Stimulated activated CD8-positive, alpha-beta memory T cell treated with anti-CD3 and anti-CD28 coated beads, Interleukin-15, amount 100 ng/mL, for 1 hour (primary cell): ENCODE data around the gene KDF1.
"Not testable (repeated sequence)": the region's sequence is repeated elsewhere in the genome, so short reads cannot be mapped to it uniquely, and the experiment has no call there.

Experiments
- DNase-seq: peaks from one replicate; pipeline ENCODE4 v3.0.0-alpha.2; 2020; ENCODE audit warnings: low read depth

KDF1 gene

GRCh38 chr1:26994020-26994786 is 33.9 kb upstream of the KDF1 start:
- no peak for DNase-seq

- peak; percentile 31 for DNase-seq
These were observed 33.2 kb upstream of the KDF1 start, which contains the start of gene TRNP1 for GRCh38 chr1:26993237-26994019. Gene TRNP1 (plus strand): TSS chr1:26993692. CDS start chr1:26993787, 95 bp downstream.

- no peak for DNase-seq
These were observed 31.2 kb upstream of the KDF1 start for GRCh38 chr1:26991310-26992116.

DNA sequence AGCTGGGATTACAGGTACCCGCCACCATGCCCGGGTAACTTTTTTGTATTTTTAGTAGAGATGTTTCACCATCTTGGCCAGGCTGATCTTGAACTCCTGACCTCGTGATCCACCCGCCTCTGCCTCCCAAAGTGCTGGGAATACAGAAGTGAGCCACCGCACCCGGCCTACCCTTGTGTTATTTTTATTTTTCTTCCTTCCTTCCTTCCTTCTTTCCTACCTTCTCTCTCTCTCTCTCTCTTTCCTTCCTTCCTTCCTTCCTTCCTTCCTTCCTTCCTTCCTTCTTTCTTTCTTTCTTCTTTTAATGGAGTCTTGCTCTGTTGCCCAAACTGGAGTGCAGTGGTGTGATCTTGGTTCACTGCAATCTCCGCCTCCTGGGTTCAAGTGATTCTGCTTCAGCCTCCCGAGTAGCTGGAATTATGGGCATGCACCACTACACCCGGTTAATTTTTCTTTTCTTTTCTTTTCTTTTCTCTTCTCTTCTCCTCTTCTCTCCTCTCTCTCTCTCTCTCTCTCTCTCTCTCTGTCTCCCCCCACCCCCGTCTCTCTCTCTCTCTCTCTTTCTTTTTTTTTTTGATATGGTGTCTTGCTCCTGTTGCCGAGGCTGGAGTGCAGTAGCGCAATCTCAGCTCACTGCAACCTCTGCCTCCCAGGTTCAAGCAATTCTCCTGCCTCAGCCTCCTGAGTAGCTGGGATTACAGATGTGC is 29.3 kb upstream of the KDF1 start:
- DNase-seq: not testable (repeated sequence)

- DNase-seq: no peak
These were observed 26.4 kb upstream of the KDF1 start for GRCh38 chr1:26986658-26987057.

- no peak for DNase-seq
These were observed 24.0 kb upstream of the KDF1 start for GRCh38 chr1:26984291-26984690.

DNA sequence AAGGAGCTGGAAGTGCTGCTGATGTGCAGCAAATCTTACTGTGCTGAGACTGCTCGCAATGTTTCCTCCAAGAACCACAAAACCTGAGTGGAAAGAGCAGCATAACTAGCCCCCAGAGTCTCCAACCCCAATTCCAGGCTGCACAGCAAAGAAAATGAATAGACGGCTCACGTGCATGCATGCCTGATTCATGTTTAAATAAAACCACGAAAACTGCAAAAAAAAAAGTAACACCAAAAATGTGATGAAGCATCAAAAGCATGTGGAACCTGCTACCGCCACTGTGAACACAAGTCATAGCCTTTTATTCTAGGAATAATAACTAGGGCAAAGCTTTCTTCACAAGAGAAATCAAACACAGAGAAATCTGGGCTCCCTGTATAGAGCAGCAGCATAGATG is 23.6 kb upstream of the KDF1 start:
- DNase-seq: no peak

DNA sequence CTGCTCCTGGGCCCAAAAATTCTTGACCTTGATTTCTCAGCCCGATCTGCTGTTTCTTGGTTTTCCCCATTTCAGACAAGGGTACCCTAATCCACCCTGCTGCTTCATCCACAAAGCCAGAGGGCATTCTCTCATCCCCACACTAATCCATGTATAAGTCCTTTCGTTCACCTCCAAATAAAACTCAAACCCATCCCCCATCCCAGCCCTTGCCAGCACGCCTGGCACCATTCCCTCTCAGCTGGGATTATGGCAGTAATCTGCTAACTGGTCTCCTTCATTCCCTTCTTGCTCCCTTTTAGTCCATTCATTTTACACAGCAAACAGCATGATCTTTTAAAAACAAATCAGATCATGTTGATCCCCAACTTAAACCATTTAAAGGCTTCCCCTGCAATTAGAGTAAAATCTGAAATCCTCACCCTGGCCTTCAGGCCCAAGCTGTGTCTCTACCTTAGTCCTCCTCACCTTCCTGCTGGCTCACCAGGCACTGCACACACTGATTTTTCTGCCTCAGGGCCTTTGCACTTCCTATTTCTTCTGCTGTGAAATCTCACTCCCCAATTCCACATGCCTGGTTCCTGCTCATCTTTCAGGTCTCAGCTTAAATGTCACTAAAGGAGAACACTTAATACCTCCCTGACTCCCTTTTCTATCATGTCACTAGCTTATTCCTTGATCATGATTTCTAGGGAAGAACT is 21.0 kb upstream of the KDF1 start:
- DNase-seq: no peak

GRCh38 chr1:26978901-26979300 is 18.6 kb upstream of the KDF1 start:
- no peak for DNase-seq

- DNase-seq: no peak
These were observed 16.6 kb upstream of the KDF1 start for GRCh38 chr1:26976621-26977510.

DNA sequence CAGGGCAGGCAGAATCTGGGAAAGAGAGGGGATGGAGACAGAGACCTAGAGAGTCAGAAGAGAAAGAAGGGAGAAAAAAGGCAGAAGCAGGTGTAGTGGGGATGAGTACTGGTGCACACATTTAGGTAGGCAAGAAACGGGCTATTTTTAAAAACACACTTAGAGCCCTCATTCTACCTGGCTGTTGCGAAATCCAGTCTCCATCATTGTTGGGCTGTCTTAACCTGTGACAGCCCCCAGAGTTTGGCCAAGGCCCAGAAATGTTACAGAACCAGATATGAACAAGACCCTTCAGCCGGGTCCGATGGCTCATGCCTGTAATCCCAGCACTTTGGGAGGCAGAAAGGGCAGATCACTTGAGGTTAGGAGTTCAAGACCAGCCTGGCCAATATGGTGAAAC is 12.6 kb upstream of the KDF1 start:
- no peak for DNase-seq

- no peak for DNase-seq
These were observed 12.1 kb upstream of the KDF1 start for GRCh38 chr1:26972390-26972789.

- no peak for DNase-seq
These were observed 11.3 kb upstream of the KDF1 start for GRCh38 chr1:26971590-26971989.

DNA sequence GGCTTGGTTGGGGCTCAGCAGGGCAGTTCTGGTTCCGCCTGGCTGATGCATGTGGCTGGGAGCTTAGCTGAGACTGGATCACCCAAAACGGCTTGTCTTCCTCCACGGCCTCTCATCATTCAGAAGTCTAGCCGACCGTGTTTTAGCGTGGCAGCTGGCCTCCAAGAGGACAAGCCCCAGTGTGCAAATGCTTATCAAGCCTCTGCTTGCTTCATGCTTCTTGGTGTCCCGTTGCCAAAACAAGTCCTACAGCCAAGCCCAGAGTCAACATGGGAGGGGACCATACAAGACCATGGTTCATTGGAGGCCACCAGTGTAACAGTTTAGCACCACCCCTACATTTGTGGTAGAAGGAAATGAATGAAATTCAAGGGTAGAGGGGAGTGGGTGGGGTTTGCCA is 10.5 kb upstream of the KDF1 start:
- no peak for DNase-seq

DNA sequence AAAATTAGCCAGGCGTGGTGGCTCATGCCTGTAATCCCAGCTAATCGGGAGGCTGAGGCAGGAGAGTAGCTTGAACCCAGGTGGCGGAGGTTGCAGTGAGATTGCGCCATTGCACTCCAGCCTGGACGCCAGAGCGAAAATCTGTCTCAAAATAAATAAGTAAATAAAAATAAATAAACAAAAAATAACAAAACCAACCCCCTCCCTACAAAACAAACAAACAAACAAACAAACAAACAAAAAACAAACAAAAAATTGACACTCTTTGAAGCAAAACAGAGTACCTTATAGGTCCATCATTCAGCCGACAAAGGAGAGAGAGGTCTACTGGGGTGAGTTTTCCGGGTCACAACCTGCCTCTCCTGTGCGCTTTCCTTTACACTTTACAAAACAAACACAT is 5.4 kb upstream of the KDF1 start:
- DNase-seq: no peak

DNA sequence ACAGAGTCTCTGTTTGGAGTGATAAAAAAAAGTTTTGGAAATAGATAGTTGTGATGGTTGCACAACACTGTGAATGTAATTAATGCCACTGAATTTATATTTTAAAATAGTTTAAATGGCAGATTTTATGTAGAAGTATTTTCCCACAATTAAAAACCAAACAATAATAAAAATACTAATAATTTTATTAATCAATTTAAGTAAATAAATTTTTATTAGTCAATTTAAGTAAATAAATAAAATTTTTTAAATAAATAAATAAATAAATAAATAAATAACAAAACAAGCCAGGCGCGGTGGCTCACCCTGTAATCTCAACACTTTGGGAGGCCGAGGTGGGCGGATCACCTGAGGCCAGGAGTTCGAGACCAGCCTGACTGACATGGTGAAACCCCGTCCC is 4.9 kb upstream of the KDF1 start:
- no peak for DNase-seq

GRCh38 chr1:26961826-26962225 is 1.6 kb upstream of the KDF1 start:
- DNase-seq: no peak

DNA sequence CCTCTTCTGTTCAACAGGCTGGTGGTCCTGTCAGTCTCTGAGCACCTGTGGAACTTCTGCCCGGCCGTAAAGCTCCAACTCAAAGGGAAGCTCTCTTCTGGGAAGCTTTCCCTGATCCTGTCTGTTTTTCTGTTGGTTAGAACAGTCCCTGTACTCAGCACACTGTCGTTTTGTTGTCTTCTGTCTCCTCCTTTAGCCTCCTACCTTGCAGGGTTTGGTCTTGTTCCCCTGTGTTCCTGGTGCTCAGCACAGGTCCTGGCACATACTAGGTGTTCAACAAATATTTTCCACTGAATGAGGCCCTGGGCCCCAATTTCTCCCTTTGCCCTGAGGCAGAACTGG is 328 bp upstream of the KDF1 start:
- no peak for DNase-seq

DNA sequence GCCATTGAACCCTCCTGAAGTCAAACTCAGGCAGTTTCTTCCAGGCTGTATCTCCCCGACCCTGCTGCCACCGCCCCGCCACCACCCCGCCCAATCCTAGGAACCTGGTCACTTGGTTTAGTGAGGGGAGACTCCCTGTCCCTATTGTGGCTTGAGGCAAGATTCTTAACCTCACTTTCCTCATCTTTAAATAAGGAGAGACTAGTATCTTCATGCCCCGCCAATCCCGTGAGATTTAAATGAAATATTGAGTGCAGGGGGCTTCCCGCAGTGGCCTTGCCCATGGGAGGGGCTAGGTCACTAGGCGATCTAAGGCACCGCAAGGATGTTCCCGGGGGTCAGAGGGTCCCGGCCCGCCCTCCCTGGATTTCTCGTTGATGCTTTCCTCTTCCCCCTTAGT is 998 bp downstream of the KDF1 start:
- no peak for DNase-seq

DNA sequence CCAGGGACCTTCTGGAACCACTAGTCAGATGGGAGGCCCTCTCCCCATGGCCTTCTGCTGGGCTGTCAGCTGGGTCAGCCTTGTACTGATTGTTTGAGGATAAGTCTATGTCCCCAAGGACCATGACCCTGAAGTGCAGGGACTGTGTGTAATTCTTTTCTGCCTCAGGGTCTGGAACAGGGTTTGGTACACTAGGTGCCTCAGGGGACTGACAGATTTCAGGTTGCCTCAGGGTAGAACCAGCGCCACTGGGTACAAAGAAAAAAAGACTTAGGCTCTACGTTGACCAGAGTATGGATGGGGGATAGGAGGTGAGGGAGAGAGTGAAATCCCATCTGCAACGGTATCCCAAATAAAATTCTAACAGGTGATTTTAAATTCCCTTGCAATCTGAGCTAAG is 3.0 kb downstream of the KDF1 start:
- DNase-seq: no peak
